ENCODE data around the gene CCDC9B. TPM values are rescaled to one million over a fixed set of nuclear protein-coding genes. Genes with fewer than 3 reads are reported as not detected.

Gene CCDC9B
- total RNA-seq, 1 experiment from 2014 or later: 56.1 TPM

- H2AFZ ChIP-seq (ENCODE audit: low read length): no peak overlapping the region
- no peak overlapping the region for H3K27ac ChIP-seq (ENCODE audit: low read length)
- no peaks in the 10 kb centered on the region for H3K36me3 ChIP-seq (ENCODE audit: low read depth, low read length)
- no peak overlapping the region for H3K4me3 ChIP-seq (ENCODE audit: low read length)
- no TSS peak for BruUV-seq (replicated peaks)
- H4K20me1 ChIP-seq (ENCODE audit: low read length): peaks cover 12% of the 10 kb centered on the region; the same call in 1 of the 2 replicates
- ChIA-PET CTCF (interaction anchor here (0.6 to 2.0 kb wide), 4 partner anchors 11 to 115 kb away, joined by 3 to 10 read pairs (median 4); no protein-coding TSS in a partner anchor), POLR2A (ENCODE audit: unreplicated experiment) (interaction anchor here (0.6 kb wide), 1 partner anchor 79 kb away, joined by 5 read pairs; no protein-coding TSS in a partner anchor)
- peaks cover 23% of the 10 kb centered on the region for H3K79me2 ChIP-seq (ENCODE audit: low read length)
- H3K4me2 ChIP-seq (ENCODE audit: low read length): no peak overlapping the region
- H3K9ac ChIP-seq (ENCODE audit: low read length): no peak overlapping the region
- H3F3A ChIP-seq (ENCODE audit: low read length, unreplicated experiment): peaks cover 15% of the 10 kb centered on the region
- peaks cover 14% of the 10 kb centered on the region for H3K4me1 ChIP-seq (ENCODE audit: insufficient read depth, low read length)
- ATAC-seq: no peak
- TF ChIP-seq EZH2phosphoT487 (IDR thresholded peaks at IDR 0.05; ENCODE audit: borderline replicate concordance, low read length) (no peak), EZH2 (IDR thresholded peaks at IDR 0.05; ENCODE audit: low read length, unreplicated experiment) (no peak)
- TF ChIP-seq, protein P1, sequence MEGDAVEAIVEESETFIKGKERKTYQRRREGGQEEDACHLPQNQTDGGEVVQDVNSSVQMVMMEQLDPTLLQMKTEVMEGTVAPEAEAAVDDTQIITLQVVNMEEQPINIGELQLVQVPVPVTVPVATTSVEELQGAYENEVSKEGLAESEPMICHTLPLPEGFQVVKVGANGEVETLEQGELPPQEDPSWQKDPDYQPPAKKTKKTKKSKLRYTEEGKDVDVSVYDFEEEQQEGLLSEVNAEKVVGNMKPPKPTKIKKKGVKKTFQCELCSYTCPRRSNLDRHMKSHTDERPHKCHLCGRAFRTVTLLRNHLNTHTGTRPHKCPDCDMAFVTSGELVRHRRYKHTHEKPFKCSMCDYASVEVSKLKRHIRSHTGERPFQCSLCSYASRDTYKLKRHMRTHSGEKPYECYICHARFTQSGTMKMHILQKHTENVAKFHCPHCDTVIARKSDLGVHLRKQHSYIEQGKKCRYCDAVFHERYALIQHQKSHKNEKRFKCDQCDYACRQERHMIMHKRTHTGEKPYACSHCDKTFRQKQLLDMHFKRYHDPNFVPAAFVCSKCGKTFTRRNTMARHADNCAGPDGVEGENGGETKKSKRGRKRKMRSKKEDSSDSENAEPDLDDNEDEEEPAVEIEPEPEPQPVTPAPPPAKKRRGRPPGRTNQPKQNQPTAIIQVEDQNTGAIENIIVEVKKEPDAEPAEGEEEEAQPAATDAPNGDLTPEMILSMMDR (conservative IDR thresholded peaks at IDR 0.05; ENCODE audit: low read depth, low read length): no peak
- no peaks in the 10 kb centered on the region for H3K9me3 ChIP-seq (ENCODE audit: low read length)
- intact Hi-C loops (cut with micrococcal nuclease): no loop called here
- H3K27me3 ChIP-seq (ENCODE audit: low read length): no peaks in the 10 kb centered on the region
- no peak for DNase-seq
- H3K9me2 ChIP-seq (replicated peaks; ENCODE audit: low read length): no peaks in the 10 kb centered on the region
These were observed 13.3 kb downstream of the CCDC9B start for GRCh38 chr15:40327457-40327856.

DNA sequence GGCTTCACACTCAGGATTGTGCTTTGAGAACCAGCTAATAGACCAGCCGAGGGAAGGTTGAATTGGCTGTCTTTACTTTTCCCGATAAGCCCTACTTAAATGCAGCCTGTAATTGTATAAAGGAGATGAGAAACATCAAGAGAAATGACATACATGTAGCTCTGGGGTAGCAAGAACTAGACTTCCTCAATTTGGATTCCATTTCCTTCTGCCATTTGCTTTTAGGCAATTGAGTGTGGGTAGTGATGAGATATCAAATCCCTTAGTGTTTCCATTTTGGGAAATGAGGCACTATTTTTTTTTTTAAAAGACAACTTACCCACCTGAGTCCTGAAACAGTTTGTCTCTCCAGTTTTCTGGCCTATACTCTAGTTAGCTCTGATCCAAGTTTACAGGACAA, 15.0 kb downstream of the CCDC9B start:
- CTCF ChIA-PET: interaction anchor here (0.8 kb wide), 1 partner anchor 42 kb away, joined by 3 read pairs; no protein-coding TSS in a partner anchor
- DNase-seq (no peak), ATAC-seq (no peak)
- no peaks in the 10 kb centered on the region for H3K27me3 ChIP-seq (ENCODE audit: low read length)
- H3K27ac ChIP-seq (ENCODE audit: low read length): no peak overlapping the region
- no peak overlapping the region for H2AFZ ChIP-seq (ENCODE audit: low read length)
- POLR2A ChIA-PET (ENCODE audit: unreplicated experiment): interaction anchor here (1.3 kb wide), 1 partner anchor 14 kb away, joined by 9 read pairs; no protein-coding TSS in a partner anchor
- H3K4me2 ChIP-seq (ENCODE audit: low read length): peak overlapping the region; percentile 81
- H3K79me2 ChIP-seq (ENCODE audit: low read length): peaks cover 23% of the 10 kb centered on the region
- H3K36me3 ChIP-seq (ENCODE audit: low read depth, low read length): no peaks in the 10 kb centered on the region
- TF ChIP-seq, protein P1 (conservative IDR thresholded peaks at IDR 0.05; ENCODE audit: low read depth, low read length): no peak
- TF ChIP-seq EZH2phosphoT487 (IDR thresholded peaks at IDR 0.05; ENCODE audit: borderline replicate concordance, low read length) (no peak), EZH2 (IDR thresholded peaks at IDR 0.05; ENCODE audit: low read length, unreplicated experiment) (no peak)
- peak overlapping the region; percentile 84 for H3K4me3 ChIP-seq (ENCODE audit: low read length)
- peaks cover 14% of the 10 kb centered on the region for H3K4me1 ChIP-seq (ENCODE audit: insufficient read depth, low read length)
- no peaks in the 10 kb centered on the region for H3K9me2 ChIP-seq (replicated peaks; ENCODE audit: low read length)
- intact Hi-C loops (cut with micrococcal nuclease): no loop called here
- H3K9ac ChIP-seq (ENCODE audit: low read length): 0 out of 2 replicates have a peak overlapping the region, but pooled peaks have one; percentile 67
- H3F3A ChIP-seq (ENCODE audit: low read length, unreplicated experiment): peaks cover 4% of the 10 kb centered on the region
- H3K9me3 ChIP-seq (ENCODE audit: low read length): no peaks in the 10 kb centered on the region
- no TSS peak for BruUV-seq (replicated peaks)
- peaks cover 12% of the 10 kb centered on the region; the same call in 1 of the 2 replicates for H4K20me1 ChIP-seq (ENCODE audit: low read length)

DNA sequence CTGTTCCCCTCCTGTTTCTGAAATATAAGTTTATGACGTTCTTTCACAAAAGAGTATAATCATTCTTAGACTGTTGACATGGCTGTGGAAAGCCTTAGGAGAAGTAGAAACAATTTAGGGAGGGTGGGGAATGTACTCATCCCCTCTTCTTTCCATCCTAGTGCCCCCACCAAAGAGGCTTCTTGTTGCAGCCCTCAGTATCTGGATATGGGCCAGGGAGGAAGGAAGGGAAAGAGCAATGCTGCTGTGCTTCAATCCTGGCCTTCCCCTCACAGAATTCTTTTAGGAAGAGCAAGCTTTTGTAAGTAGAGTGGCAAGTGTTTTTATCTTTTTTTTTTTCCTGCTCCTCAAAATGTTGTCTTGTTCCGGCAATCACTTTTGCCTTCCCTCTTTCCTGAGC, 15.6 kb downstream of the CCDC9B start:
- Histone ChIP-seq H3F3A (ENCODE audit: low read length, unreplicated experiment) (peaks cover 3% of the 10 kb centered on the region), H3K4me2 (ENCODE audit: low read length) (peak overlapping the region; percentile 81), H3K9ac (ENCODE audit: low read length) (peak overlapping the region; percentile 67; the same call in 1 of the 2 replicates), H3K4me1 (ENCODE audit: insufficient read depth, low read length) (peaks cover 14% of the 10 kb centered on the region), H3K27me3 (ENCODE audit: low read length) (no peaks in the 10 kb centered on the region), H3K27ac (ENCODE audit: low read length) (no peak overlapping the region), H2AFZ (ENCODE audit: low read length) (no peak overlapping the region), H3K9me2 (replicated peaks; ENCODE audit: low read length) (no peaks in the 10 kb centered on the region), H3K36me3 (ENCODE audit: low read depth, low read length) (no peaks in the 10 kb centered on the region), H3K9me3 (ENCODE audit: low read length) (no peaks in the 10 kb centered on the region), H4K20me1 (ENCODE audit: low read length) (peaks cover 12% of the 10 kb centered on the region; the same call in 1 of the 2 replicates), H3K79me2 (ENCODE audit: low read length) (peaks cover 23% of the 10 kb centered on the region), H3K4me3 (ENCODE audit: low read length) (peak overlapping the region; percentile 84)
- TSS peak; percentile 50 for BruUV-seq (replicated peaks)
- ATAC-seq: no peak
- CTCF ChIA-PET: interaction anchor here (0.6 to 1.1 kb wide), 4 partner anchors 12 to 46 kb away, joined by 3 to 4 read pairs (median 3); no protein-coding TSS in a partner anchor
- DNase-seq: no peak
- TF ChIP-seq, protein P1 (conservative IDR thresholded peaks at IDR 0.05; ENCODE audit: low read depth, low read length): no peak
- TF ChIP-seq EZH2 (IDR thresholded peaks at IDR 0.05; ENCODE audit: low read length, unreplicated experiment): no peak
- no peak for TF ChIP-seq EZH2phosphoT487 (IDR thresholded peaks at IDR 0.05; ENCODE audit: borderline replicate concordance, low read length)
- POLR2A ChIA-PET (ENCODE audit: unreplicated experiment): interaction anchor here (0.7 to 0.9 kb wide), 2 partner anchors 9 to 13 kb away, joined by 3 to 4 read pairs; no protein-coding TSS in a partner anchor
- intact Hi-C loops (cut with micrococcal nuclease): no loop called here
